SK-N-SH (cell line): ENCODE measurements around the gene PLPPR5.

Experiments used
- CTCF ChIP-seq: fragments of 200-600 bp; sonication (generic); IDR thresholded peaks from 2 replicates; pipeline ENCODE4 v1.6.1; 2017; ENCODE audit warnings: antibody characterized with exemption, mild to moderate bottlenecking, moderate library complexity
- ELF1 ChIP-seq: IDR thresholded peaks from 2 replicates; pipeline ENCODE4 v1.4.0; 2012
- EP300 ChIP-seq, 2 experiments: IDR thresholded peaks; 2 replicates each; pipeline versions ENCODE4 v1.4.0 to v1.6.1; 2012; ENCODE audit warnings: borderline replicate concordance in 1 of 2, low read depth in 1 of 2, low read length in 1 of 2
- EZH2phosphoT487 ChIP-seq: fragments of 200-600 bp; sonication (generic); IDR thresholded peaks from 2 replicates; pipeline ENCODE4 v1.6.1; 2017; ENCODE audit warnings: low read depth, mixed run types, mild to moderate bottlenecking, antibody characterized with exemption, moderate library complexity, borderline replicate concordance
- FOXM1 ChIP-seq: IDR thresholded peaks from 2 replicates; pipeline ENCODE4 v1.4.0; 2012; ENCODE audit warnings: low read depth, mild to moderate bottlenecking
- MAX ChIP-seq: IDR thresholded peaks from 2 replicates; pipeline ENCODE4 v1.4.0; 2012; ENCODE audit warnings: low read depth
- MXI1 ChIP-seq: IDR thresholded peaks from 2 replicates; pipeline ENCODE4 v1.6.1; 2012; ENCODE audit warnings: mild to moderate bottlenecking, low read depth, low read length, improper control_type of control experiment
- POLR2AphosphoS5 ChIP-seq: IDR thresholded peaks from 2 replicates; pipeline ENCODE4 v1.6.1; 2012; ENCODE audit warnings: low read depth, low read length
- RAD21 ChIP-seq: IDR thresholded peaks from 2 replicates; pipeline ENCODE4 v1.6.1; 2012; ENCODE audit warnings: mild to moderate bottlenecking, low read length
- RCOR1 ChIP-seq: fragments of 150-350 bp; IDR thresholded peaks from 2 replicates; pipeline ENCODE4 v1.6.1; 2017; ENCODE audit warnings: antibody characterized with exemption, low read length
- REST ChIP-seq: IDR thresholded peaks from 2 replicates; pipeline ENCODE4 v1.6.1; 2012; ENCODE audit warnings: mild to moderate bottlenecking, low read depth, low read length, moderate library complexity
- RXRA ChIP-seq: IDR thresholded peaks from 2 replicates; pipeline ENCODE4 v1.4.0; 2012; ENCODE audit warnings: low read depth, mild to moderate bottlenecking, borderline replicate concordance
- SIN3A ChIP-seq: IDR thresholded peaks from 2 replicates; pipeline ENCODE4 v1.6.1; 2012; ENCODE audit warnings: low read depth, mild to moderate bottlenecking, low read length, moderate library complexity, borderline replicate concordance
- USF1 ChIP-seq: IDR thresholded peaks from 2 replicates; pipeline ENCODE4 v1.4.0; 2012; ENCODE audit warnings: low read depth, borderline replicate concordance

- TF ChIP-seq POLR2AphosphoS5 (no peak), ELF1 (no peak), CTCF (no peak), EZH2phosphoT487 (no peak), USF1 (no peak), RCOR1 (no peak), FOXM1 (no peak), SIN3A (no peak), RAD21 (no peak), RXRA (no peak), MAX (no peak), REST (no peak), MXI1 (no peak), EP300 (IDR thresholded peaks at IDR 0.05; ENCODE audit: borderline replicate concordance in 1 of 2, low read depth in 1 of 2, low read length in 1 of 2) (no peak)
Measured at GRCh38 chr1:98929437-98929836, 75.2 kb downstream of the PLPPR5 start.
